D341Med (cell line): ENCODE results near the gene CAMK2D.

Experiments used
- DNase-seq: peaks from one replicate; pipeline ENCODE4 v3.0.0; 2012; ENCODE audit warnings: low spot score

Gene CAMK2D

GRCh38 chr4:113604955-113605354 is 156.6 kb downstream of the CAMK2D start:
- no peak for DNase-seq

GRCh38 chr4:113603911-113604310 is 157.6 kb downstream of the CAMK2D start:
- DNase-seq = no peak

DNA sequence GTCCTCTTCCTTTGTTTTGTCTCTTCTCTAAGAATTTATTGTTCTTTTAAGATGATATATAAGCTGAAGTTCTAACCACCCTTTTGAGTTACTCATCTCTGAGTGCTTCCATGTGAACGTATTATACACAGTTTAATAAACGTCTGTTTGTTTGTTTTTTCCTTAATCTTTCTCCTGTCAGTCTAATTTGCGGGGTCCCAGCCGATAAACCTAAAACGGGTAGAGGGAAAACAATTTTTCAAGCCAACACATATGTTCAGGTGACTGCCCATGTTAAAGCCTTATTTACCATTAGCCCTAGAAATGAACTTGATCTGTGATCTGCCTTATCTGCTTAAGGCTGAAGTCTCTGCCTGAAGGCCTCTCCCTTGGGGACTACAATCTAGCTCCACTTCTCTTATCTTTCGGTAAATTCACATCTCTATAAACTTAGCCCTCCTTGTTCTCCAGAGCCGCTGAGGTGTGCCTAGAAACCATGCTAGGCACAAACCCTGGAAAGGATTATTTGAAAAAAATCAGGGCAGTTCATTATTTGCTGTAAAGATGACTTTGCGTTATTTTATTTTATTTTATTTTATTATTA is 158.8 kb downstream of the CAMK2D start:
- DNase-seq = no peak

DNA sequence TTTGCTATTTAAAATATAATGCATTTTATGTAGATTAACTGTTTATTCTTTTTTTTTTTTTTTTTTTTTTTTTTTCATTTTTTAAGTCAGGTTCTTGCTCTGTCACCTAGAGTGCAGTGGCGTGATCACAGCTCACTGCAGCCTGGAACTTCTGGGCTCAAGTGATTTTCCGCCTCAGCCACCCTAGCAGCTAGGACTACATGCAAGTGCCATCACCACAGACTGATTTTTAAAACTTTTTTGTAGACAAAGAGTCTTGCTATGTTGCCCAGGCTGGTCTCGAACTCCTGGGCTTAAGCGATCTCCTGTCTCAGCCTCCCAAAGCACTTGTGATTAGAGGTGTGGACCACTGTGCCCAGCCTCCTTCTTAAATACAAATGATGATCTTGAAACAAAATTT is 159.9 kb downstream of the CAMK2D start:
- no peak for DNase-seq

DNA sequence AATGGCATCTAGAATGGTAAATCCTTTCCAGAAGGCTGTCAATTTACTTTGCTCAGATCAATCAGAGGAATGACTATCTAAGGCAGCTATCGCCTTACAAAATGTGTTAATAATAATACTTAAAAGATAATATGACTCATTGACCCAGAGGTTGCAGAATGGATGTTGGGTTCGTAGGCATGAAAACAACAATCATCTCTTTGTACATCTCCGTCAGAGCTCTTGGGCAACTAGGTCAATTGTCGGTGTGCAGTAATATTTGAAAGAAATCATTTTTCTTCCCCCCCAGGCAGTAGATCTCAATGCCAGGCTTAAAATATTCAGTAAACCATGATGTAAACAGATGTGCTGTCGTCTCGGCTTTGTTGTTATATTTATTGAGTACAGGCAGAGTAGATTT is 165.1 kb downstream of the CAMK2D start:
- DNase-seq = no peak

- no peak for DNase-seq
These were observed 167.3 kb downstream of the CAMK2D start for GRCh38 chr4:113594231-113594556.

GRCh38 chr4:113593400-113594230 is 167.9 kb downstream of the CAMK2D start:
- DNase-seq = no peak

- DNase-seq = no peak
These were observed 169.6 kb downstream of the CAMK2D start for GRCh38 chr4:113591982-113592381.

GRCh38 chr4:113588895-113589668 is 172.5 kb downstream of the CAMK2D start:
- DNase-seq = no peak

- DNase-seq = no peak
These were observed 173.8 kb downstream of the CAMK2D start for GRCh38 chr4:113587640-113588275.

- no peak for DNase-seq
These were observed 174.4 kb downstream of the CAMK2D start for GRCh38 chr4:113587156-113587555.

DNA sequence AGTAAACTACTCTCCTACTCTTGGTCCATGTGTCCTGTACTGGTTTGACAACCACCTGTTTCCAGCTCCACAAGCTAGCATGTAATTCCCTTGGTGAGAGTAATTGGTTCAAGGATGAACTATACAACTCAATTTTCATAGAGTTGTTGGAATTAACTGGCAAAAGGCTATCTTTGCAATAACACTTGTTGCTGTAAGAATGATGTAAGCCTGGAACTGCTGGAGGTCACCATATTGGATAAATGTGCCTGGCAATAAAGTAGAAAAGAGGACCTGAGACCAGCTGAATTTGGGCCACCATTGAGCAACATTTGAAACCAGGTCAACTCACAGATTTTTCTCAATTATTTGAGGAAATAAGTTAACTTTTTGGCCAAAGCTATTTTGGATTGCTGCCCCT is 175.5 kb downstream of the CAMK2D start:
- DNase-seq = no peak

DNA sequence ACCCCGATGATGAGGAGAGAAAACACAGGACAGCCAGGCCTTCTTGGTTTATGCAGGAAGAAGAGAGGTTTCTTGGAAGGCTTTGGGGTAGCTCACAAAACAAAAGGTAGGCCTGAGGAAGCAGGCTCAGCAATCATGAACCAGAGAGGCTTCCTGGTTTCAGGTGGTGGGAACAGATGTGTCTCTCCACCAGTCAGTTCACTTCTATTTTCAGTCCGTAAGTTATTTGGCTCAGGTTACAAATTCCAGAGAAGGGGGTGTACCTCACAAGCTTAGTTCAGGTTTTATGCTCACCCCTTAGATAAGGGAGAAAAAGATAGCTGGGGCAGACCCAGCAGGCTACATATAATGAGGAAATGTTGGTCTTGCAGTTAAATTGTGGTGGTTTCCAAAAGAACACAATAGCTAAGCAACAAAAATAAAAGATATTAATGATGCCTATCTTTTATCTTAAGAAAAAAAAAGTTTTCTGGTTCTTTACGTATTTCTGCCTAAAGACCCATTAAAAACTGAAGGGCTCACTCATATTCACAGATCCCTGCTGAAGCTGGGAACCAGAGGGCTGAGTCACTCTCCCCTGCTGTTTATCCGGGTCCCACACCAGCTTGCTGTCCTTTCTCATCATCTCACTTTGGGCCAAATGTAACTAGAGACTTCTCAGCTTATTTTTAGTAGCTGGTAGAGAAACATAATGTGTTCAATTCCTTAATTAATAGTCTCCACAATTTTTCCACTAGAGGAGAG is 177.0 kb downstream of the CAMK2D start:
- DNase-seq = no peak

GRCh38 chr4:113582737-113583136 is 178.8 kb downstream of the CAMK2D start:
- DNase-seq = no peak

GRCh38 chr4:113579360-113579759 is 182.2 kb downstream of the CAMK2D start:
- no peak for DNase-seq

DNA sequence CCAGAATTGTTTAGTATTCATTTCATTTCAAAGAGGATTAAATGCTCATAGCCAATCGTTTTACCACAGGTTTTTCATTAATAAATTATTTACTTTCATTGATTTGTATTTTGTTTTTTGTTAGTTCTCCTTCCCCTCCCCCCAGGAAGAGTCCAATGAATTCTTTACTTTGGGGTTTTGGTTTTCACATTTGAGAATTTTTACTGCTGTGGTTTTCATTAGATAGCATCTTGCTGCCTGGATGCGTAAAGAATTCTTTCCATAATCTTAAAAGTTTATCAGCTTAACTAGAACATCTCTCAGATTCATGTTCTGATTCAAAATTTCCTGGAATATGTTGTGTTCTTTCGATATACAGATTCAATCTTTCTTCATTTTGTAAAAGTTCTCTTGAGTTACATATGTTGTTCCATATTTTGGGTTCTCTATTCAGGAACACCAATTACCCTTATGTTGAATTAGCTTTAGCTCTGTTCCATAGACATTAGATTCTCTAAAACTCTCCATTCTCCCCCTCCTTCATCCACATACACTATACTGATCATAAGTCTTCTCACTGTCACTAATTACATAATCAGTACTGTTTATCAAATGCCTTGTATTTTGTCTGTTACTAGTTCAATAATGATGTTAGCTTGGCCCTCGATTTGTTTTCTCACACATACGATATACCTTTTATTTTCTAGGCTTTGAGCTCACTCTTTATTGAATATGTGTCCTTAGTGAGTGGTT is 184.4 kb downstream of the CAMK2D start:
- DNase-seq = no peak

- DNase-seq = no peak
These were observed 186.1 kb downstream of the CAMK2D start for GRCh38 chr4:113575401-113575800.

DNA sequence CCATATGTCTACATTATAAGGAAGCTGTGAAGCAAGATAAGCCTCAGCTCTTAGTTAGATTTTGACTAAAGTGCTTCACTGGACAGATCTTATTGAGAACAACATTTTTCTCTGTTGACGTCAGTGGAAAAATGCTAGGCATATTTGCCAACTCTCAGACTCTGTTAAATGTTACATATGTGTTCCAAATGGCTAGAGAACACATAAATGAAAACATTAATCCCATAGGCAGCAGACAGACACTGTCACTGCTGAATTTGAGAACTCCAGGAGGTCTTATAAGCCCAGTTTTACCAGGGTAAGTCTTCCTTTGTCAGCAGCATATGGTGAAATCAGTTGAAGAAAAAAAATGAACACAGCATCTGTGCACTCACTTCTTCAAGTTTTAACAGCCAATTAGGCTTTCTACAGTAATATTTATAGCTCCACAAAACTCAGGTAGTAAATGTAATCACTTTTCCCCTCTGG is 186.9 kb downstream of the CAMK2D start:
- no peak for DNase-seq

DNA sequence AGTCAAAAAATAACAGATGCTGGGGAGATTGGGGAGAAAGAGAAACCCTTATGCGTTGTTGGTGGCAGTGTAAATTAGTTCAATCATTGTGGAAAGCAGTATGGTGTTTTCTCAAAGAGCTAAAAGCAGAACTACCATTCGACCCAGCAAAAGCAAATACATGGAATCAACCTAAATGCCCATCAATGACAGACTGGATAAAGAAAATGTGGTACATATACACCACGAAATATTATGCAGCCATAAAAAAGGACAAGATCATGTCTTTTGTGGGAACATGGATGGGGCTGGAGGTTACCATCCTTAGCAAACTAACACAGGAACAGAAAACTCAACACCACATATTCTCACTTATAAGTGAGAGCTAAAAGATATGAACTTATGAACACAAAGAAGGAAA is 188.9 kb downstream of the CAMK2D start:
- DNase-seq = no peak

DNA sequence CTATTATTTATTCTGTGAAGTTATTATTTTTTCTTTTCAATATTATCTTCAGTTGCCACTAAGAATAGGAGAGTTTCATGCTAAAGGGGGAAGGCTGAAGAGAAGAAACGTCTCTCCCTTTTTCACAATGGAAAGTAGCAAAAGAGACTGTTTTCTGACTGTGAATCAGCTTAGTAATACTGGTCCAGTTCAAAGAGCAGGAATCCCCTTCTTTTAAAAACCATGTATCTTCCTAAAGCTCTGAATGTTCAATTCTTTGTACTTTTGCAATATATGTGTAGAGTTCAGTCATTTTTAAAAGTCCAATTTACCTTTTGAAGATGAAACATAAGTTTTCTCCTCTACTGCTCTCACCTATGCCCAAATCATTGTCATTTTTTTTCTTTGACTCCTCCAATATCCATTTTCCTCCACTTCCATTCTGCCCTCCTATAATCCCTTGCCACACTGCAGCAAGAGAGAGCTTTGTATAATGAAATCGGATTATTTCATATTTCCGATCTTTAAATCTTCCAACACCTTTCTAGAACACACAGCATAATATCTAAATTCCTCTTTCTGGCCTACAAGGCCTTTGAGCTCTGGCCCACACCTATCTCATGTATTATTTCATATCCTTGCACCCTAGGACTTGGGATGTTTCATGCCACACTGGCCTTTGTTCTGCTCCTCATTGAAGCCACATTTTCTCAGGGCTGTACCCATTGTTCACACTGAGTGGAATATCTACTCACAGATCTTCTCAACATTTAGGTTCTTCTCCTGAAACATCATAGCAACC is 195.3 kb downstream of the CAMK2D start:
- no peak for DNase-seq

- DNase-seq = no peak
These were observed 195.9 kb downstream of the CAMK2D start for GRCh38 chr4:113565702-113566012.
